Loucy (cell line): ENCODE data around the gene PLCXD1.

Source experiments
- CTCF ChIP-seq: fragments of 200-600 bp; sonication (generic); conservative IDR thresholded peaks from 2 replicates; pipeline ENCODE4 v1.5.1; 2014; ENCODE audit warnings: mild to moderate bottlenecking, antibody characterized with exemption, low read length
- EZH2phosphoT487 ChIP-seq: fragments of 200-600 bp; IDR thresholded peaks from 2 replicates; pipeline ENCODE4 v1.6.1; 2018; ENCODE audit warnings: antibody characterized with exemption, mild to moderate bottlenecking, moderate library complexity, borderline replicate concordance

- no peak for TF ChIP-seq CTCF
- TF ChIP-seq EZH2phosphoT487 = no peak
Observed at GRCh38 chrX:270848-271367, 10.3 kb upstream of the PLCXD1 start.
